Epidermal melanocyte (primary cell): ENCODE data around the gene FBXO15.

Experiments
- DNase-seq: peaks from one replicate; pipeline ENCODE4 v3.0.0; 2011; ENCODE audit warnings: low spot score; ENCODE audit not compliant: insufficient read length

Gene FBXO15

DNA sequence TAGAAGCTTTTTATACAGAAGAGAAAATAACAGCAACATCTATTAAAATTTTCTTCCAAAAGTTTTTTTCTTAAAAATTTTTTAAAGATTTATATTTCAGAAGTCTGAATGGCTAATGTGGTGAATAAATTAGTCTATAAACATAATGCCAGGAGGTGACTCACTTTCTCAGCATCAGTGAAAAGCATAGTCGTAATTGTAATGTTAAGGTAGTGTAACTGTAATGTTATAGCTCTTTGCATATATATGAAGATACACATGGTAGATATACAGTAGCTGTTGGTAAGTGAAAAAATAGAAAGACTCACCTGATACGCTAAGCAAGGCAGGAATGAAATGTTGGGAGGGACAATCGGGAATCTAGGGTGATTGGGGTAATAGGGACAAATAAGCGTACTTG, 6.2 kb upstream of the FBXO15 start:
- no peak for DNase-seq

DNA sequence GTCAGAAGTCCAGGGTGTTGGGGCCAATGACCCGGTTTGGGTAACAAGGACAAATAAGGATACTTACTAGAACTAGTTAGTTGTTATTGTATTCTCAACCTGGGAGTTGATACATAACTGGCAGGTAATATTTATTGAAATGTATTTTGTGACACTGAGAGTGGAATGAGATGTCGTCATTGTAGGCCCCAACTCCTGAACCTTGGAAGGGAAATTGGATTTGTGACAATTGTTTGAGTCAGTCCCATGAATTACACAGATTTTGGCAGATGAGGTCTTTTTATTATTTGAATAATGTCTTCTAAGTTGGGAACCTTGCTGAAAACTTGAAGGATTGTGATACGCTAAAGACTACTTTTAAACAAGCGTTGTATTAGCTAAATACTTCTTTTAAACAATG, 5.7 kb upstream of the FBXO15 start:
- DNase-seq: no peak

DNA sequence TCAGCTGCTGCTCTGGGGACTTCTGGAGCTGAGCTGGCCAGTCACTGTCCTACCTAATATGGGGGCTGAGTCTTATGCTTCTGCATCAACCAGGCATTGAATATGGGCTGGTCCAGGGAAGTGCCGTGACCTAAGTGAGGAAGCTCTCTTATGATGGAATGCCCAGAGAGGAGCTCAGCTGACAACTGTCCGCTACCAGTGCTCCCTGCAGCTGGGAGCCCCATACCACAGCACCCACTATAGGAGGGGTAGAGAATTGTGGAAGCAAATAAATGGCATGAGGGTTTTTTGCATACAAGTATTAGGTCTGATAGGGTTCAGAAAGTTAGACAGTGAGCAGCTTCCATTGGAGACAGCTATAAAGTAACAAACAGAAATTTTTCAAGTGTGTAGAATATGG, 5.2 kb upstream of the FBXO15 start:
- DNase-seq: no peak

DNA sequence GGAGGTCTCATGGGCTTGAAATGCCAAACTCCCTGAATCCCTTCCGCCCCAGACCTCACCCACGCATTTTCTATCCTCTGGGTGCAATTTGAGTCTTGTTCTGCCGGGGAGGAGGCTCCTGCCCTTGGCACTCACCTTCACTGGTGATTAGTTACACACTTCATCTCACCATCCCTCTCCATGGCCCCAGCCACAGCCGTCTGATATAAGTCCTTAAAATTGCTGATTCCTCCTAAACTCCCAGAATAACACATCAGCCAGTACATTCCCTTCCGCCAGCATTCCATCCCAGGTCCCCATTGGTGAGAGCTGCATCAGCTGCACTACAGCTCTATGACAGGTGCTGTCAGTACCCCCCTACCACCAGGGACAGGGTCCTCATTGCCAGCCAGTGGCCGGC, 4.6 kb upstream of the FBXO15 start:
- no peak for DNase-seq

DNA sequence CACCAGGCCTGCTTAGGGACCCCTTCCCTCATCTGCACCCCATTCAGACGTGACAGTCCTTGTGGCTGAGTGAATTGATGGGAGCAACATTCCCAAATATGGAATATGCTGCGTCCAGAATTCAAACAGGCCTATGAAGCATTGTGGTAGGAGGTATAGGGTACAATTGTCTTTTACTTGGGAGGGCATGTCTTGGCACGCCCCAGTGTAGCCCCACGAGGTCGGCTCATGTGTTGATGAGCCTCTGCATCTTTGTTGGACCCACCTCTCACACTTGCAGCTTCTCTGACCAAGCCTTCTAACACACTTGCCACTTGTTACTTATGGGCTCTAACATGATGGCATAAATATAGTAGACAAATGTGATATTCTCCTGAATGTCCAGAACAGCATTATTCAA, 2.2 kb upstream of the FBXO15 start:
- DNase-seq: no peak

DNA sequence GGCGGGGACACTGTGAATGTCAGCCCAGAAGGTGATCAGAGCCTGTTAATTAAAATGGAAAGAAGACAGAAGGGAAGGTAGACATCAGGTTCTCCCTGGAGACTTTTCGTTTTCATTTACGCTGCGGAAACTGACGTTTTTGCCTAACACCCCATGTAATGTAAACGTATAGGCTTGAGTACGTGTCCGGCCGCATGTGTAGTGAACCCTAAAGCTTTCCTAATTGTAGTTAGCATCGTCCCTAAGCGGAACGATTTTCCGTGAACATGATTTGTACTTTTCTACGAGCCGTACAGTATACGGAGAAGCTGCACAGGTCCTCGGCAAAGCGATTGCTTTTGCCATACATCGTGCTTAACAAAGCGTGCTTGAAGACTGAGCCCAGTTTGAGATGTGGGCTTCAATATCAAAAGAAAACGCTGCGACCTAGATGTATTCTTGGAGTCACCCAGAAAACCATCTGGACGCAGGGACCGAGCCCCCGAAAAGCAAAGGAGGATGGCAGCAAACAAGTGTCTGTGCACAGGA, 973 bp upstream of the FBXO15 start:
- no peak for DNase-seq

DNA sequence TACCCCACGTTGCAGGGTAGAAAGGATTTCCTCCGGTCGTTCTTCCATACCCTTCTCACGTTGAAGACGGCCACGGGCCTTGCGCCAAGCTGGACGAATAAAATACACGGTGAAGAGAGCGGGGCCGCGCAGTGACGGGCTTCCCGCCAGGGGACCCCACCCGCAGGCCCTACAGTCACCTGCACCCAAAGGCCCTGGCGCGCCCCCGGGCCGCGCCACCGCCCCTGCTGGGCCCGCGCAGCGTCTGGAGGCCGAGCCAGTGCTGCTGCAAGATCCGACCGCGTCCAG, 199 bp downstream of the FBXO15 start:
- no peak for DNase-seq

DNA sequence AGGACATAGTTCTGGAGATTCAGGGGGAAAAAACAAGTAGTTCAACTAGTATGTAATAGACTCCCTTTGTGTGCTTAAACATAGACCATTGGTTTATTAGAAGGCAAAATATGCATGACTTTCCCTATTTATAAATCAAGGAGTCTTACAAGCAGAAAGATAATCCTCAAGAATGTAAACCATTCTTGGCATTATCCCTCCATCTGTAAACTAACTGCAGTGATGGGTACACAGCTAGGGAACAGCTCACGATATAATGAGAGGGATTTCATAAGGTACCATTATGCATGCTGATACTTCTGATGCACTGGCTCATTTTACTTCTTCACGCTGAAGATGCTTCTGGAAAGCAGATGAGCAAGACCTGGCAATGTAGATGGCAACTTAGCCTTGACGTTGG, 878 bp downstream of the FBXO15 start:
- DNase-seq: no peak

DNA sequence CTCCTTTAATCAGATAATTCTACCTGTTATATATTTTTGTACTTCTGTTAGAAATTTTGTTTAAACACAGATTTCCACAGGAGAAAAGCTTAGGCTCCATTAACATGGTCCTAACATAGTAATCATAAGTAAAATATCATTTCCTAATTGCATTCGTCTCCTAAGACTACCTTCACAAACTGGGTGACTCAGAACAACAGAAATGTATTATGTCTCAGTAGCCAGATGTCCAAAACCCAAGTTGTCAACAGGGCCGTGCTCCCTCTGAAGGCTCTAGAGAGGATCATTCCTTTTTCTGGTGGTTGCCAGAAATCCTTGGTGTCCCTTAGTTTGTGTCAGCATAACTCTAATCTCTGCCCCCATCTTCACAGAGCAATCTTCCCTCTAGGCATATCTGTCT, 5.4 kb downstream of the FBXO15 start:
- no peak for DNase-seq

DNA sequence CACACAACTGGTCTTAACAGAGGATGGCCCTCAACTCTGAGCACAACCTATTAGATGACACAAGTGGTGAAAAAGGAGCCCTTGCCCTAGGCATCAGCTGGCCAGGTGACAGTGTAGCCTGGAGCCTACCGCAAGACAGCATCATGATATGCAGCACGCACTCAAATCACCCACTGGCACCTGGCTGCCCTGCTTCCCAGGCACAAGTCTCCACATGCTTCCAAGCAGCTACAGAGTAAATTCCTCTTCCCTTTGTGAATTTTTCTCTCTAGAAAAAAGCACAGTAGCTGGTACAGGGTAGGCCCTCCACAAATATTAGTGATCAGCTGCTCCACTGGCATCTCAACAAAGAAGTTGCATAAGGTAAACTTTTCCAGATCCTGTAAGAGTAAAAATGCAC, 6.0 kb downstream of the FBXO15 start:
- no peak for DNase-seq

DNA sequence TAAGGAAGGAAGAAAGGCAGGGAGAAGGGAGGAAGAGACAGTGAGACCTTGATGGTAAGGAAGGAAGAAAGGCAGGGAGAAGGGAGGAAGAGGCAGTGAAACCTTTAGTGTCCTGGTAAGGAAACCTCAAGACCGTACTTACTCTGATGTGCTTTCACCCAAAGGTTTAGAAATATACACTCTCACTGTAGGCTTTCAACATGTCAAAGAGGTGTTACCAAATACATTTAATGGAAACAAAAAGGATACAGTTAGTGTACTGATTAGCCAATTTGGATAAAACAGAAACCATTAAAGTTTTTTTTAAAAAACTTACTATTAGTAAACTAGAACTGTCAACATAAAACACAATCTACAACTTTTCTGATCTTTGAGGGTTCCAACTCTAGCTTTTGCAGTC, 7.1 kb downstream of the FBXO15 start:
- no peak for DNase-seq

DNA sequence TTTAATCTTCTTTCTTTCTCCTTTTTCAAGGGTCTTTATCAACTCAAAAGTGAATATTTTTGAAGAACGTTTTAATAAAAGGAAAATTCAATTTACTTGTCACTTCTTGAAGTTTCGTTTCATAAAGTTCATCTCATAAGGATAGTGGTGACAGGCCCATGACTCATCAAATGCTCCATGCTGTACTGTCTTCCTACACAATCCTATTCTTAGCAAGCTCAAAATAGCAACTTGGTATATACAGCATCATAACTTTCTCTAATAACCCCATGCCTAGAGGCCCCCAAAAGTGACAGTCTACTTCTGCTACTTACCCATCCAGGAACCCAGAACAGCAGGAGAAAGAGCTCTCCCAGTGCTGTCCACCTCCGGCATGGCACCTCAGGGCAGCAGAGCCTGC, 7.7 kb downstream of the FBXO15 start:
- DNase-seq: no peak

DNA sequence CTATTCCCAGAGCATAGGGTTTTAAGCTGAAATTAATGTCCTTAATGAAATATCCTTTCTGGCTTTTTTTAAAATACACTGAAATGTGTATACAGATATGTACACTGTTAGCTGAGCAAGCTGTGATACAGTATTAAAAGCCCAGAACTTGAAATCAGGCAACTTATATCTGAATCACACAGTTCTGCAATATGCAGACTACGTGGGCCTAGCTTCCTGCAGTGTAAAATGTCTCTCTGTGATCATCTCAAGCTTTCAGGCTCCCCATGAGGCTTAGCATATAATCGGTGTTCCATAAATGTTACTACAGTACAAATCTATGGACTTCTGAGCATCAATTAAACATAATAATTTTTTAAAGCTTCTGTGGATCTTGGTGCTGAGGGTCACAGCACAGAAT, 8.2 kb downstream of the FBXO15 start:
- DNase-seq: no peak

DNA sequence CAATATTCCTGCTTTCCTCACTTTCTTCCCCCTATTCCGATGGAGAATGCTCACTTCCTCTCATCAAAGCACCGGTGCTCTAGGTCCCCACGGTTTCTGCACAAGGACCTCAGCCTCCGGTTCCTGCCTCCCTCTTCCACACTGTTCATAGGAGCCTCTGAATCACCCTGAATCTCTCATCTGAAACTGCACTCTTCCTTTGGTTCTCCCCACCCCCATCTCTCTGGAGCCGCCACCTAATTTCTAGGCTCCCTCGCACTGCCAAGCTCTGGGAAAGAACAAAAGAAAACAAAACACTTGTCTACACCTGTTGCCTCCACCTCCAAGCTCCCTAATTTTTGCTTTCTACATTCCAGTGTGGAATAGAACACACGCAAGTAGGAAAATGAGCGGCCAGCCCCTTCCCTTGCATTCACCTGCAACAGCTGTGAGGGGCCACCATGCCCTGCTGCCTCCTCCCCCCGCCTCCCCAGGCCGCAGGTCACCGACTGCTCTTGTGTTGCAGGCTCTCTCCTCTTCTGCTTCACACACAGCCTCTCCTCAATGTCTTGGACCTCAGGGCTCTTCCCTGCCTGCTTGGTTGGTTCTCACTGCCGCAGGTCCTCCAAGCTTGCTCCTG, 9.6 kb downstream of the FBXO15 start:
- no peak for DNase-seq

DNA sequence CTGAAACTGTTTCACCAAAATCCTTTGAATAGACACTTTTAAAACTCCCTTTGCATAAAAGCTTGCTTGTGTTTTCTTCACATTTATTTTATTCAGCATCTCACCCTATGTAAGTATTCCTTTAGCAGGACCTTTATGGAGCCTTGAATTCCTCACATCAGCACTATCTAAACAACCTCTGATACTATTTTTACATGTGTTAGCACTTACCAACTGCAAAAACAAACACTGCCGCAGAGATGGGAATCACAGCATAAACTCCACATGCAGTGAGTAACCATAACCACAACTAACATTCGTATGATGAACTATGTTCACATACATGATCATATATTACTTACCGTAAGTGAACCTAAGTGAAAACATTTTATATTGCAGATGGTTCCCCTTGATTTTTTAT, 15.4 kb downstream of the FBXO15 start:
- no peak for DNase-seq

DNA sequence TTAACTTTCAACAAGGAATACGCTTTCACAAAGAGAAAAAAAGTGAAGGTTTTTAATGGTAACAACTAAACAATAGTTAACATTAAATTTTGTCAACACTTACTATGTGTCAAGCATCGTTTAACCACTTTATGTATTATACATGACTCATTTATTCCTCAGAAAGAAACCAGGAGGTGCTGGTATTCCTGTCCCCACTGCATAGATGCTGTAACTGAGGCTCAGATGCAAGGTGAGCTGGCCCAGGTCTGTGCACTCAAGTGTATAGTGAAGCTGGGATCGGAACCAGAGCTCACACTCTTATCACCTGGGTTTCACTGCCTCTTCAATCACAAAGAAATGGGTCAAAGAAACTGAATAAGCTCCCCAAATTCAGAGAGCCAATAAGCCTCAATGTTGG, 16.5 kb downstream of the FBXO15 start:
- no peak for DNase-seq

DNA sequence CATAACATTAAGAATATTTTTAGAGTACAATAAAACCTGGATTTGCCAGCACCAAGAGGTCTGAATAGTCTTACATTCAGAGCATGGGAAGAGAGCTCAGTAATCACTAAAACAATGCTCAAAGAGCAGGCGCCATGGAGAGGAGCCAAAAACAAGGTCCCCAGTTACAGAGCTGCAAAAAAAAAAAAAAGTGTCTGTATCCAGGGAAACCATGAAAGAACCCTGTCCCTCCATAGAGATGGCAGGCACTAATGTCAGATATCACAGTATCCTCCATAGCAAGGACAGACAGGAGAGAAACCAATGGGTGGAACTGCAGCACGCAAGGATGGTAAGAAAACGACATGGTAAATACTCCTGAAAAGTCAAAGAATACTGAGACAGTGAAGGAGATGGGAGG, 19.5 kb downstream of the FBXO15 start:
- no peak for DNase-seq

DNA sequence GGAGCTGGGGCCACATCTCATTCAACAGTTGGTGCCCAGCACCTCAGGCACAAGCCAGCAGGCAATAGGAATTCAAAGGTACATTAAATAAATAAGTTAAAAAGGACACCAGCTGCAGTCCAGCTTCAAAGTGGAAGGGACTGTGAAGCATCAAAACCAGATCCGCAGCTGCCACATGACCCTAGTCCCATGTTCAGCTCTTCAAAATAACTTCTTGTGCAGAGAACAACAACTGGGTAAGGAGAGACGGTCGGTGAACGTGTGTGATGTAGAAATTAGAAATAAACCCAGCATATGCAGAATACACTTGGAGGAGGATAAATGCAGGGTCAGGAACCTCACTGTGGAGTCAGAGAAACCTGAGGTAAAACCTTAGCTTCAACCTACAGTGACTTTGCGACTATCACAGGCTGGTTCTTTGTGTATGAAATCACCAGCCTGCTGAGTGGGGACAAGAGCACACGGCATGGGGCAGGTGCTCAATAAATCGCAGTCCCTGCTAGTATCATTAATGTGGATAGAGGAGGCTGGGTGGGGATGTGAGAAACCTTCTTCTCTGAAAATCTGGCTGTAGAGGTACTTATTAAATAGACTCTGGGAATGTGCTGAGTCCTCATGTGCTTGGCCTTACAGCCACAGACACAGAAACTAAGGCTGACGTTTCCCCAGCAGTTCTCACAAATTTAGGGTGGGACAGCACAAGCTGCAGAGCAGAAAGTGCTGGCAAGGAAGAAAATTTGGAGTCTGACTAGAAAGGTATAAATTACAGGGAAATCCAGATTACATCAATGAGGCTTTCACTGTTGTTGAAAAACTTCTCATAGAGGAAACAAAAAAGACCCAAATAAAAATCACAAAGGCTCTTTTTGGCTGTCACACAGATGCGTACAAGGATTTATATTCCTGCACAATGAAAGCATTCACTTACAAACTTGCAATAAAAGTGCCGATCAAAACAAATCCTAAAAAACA, 20.7 kb downstream of the FBXO15 start:
- DNase-seq: no peak

DNA sequence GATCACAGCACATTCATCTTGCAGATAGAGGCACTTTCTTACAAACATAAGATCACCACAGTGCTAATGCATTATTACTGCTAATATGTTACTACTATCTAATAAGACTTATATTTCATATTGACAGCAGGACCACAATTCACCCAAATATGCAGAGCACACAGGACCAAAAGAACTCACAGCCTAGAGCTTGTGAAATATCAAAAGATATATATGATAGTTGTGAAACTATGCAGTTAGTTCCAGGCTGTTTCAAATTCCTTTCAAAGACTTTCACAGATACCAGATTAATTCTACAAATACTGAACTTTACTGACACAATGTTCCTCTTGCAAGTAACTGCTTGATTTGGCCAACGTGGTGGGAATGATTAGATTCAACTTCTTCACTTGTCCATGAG, 23.0 kb downstream of the FBXO15 start:
- DNase-seq: no peak

DNA sequence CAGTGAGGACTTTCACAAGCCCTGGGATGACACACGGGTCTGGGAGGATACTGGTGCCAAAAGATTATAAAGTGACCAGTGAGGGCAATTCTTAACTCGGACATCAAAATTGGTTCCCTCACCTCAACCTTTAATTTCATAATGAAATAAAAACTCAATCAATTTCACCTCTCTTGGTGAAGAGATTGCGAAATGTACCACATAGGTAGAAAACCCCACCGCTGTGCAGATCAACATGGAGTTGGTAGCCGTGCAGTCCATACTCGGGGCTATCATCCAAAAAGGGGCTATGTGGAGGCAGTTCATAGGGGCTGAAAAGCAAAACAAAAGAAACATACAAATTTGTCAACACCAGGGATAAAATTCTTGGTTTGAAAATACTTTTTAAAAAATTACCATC, 24.4 kb downstream of the FBXO15 start:
- no peak for DNase-seq

DNA sequence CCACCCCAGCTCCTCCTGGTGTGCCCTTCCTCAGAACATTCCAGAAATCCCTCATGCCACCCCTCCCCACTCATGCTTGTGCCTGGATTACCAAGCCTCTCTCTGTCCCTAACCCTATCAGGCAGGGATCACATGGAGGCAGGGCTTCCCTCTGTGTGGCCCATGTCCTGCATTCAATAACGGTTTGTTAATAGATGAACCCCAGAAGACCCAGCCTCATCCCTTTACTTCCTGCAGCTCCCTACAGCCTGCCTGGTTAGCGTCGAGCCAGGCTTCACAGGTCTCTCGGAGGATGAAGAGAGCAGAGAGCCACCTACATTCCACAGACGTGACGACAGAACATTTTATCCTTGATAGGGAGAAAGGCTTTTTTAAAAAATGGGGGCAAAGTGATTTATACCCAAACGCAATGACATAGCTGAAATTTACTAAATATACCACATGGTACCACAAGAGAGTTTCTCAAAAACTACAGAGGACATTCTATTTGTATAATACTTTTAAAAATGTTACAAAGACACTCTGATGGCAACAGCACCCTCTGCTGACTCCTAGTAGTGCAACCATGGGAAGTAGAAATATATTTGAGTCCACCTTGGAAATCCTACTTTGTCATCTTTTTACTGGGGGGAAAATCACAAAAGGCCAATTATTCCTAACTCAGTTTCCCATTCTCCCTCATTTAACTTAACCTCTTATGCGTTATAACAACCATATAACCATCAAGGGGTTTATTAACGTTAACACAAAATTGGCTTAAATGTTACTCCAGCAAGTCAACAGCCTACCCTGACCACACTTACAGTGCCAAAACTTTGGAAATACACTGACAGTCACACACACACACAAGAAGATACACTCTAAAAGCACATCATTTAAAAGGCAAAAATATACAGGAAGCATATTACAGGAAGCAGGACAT, 30.7 kb downstream of the FBXO15 start:
- no peak for DNase-seq

DNA sequence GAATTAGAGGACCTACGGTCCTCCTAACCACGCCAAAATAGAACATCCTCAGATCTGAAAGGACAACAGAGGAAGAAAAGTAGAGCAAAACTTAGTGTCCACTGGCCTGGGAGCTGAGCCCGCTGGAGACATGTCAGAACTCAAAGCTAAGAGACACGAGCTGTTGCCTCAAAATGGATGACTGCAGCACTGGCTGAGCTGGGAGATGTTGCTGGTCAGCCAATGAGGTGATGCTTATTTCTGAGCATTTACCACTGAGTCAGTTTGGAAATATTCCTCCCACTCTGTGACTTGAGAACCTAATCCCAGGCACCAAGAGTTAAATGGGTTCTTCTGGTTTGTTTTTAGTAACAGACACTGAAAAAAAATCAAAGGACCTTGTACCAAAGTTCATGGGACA, 32.6 kb downstream of the FBXO15 start:
- DNase-seq: no peak
